Measurements from ENCODE around the gene VAV3.

DNA sequence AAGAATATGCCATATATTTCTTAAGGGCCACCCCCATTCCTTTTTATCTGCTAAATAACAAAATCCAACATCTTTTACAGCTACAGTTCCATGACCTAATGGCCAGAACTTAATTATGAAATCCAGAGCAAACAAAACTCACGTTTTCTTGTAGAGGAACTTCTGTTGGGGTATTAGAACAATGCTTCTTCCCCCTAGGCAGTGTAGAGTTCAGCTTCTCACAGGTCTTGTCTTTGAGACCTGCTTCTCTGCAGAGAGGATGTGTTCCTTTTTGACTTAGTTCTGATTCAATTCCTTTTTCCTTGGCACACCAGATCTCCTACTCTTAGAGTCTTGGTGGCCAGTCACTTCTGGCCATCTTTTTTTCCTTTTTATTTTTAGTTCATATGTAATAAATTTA is 22.2 kb downstream of the VAV3 start:
- TF ChIP-seq EZH2 (IDR thresholded peaks at IDR 0.05; ENCODE audit: insufficient read depth, poor library complexity, severe bottlenecking) (no peak), EZH2phosphoT487 (IDR thresholded peaks at IDR 0.05; ENCODE audit: insufficient read depth, low read depth) (no peak)
